Adrenal gland (tissue), 5 donors: ENCODE data around the gene OR2Y1.

ENCODE experiments used
- CTCF ChIP-seq, 6 experiments: fragments of 450-650 bp in 4 of 6; fragments of 200-600 bp in 2 of 6; sonication (generic) in 1 of 6; IDR thresholded peaks; 1 replicate in 5 of 6; 2 replicates in 1 of 6; pipeline versions ENCODE4 v1.5.1 to v1.8.0; 2016 to 2021; ENCODE audit warnings: antibody characterized with exemption in 6 of 6, mild to moderate bottlenecking in 2 of 6, moderate library complexity in 1 of 6
- POLR2A ChIP-seq, 2 donors: fragments of 450-650 bp; IDR thresholded peaks; one replicate each; pipeline ENCODE4 v1.6.1; 2017; ENCODE audit warnings: antibody characterized with exemption in 2 of 2, mild to moderate bottlenecking in 2 of 2, moderate library complexity in 1 of 2
- donor health status: DM: no; HTN: no; CAD: no.

- no peak for TF ChIP-seq POLR2A (IDR thresholded peaks at IDR 0.05)
- no peak for TF ChIP-seq CTCF (IDR thresholded peaks at IDR 0.05)
Observed at GRCh38 chr5:180736536-180736935, 3.3 kb downstream of the OR2Y1 start.
